ENCODE measurements around the gene IP6K2.
"Not testable (repeated sequence)": the region's sequence is repeated elsewhere in the genome, so short reads cannot be mapped to it uniquely, and the experiment has no call there.

The IP6K2 gene

DNA sequence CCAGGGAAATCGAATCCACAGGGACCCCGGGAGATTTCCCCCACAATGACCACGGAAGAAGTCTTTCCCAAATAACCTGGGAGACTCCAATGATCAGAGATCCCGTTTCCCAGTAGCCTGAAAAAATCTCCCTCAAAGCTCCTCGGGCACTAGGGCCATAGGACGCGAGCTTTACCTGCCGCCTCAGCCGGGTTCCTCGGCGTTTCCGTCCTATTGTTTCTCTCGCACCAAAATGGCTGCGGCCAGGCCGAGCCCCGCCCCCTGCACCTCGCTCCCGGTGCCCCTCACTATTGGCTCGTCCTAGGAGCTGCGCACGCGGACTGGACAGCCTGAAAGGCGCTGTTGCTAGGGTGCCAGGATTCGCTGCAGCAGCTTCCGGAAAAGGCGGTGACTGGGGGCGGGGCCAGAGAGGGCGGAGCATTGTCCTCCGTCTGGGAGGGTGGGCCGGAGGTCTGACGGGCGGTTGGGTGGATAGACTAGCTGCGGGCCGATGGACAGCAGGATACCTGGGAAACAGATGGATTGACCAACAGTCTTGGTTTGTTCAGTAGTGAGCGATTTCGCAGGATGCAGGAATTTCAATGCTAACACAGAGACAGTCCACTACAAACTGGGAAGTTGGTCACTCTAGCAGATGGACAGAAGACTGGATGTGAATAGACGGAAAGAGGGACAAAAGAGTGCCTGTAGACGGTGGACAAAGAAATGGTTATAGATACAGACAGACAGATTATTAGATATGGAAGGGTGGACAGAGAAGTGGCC, at the start of gene IP6K2:
Gene IP6K2 (minus strand): TSS at position 240 of the 765 bp plus-strand sequence. CDS start 21,930 bp downstream, outside the sequence.
- TF ChIP-seq CTCF (IDR thresholded peaks at IDR 0.05; ENCODE audit: low read depth, low read length): no peak
- peak within 1 kb of the TSS; percentile 89 for H3K4me3 ChIP-seq (ENCODE audit: low read depth, low read length)

- H3K4me3 ChIP-seq (ENCODE audit: low read depth, low read length): no peak overlapping the region
These were observed 48.4 kb upstream of the IP6K2 start for GRCh38 chr3:48765376-48765775.

GRCh38 chr3:48762816-48763215, 45.8 kb upstream of the IP6K2 start:
- no peak overlapping the region for H3K4me3 ChIP-seq (ENCODE audit: low read depth, low read length)
- TF ChIP-seq CTCF (IDR thresholded peaks at IDR 0.05; ENCODE audit: low read depth, low read length): no peak

More at GRCh38 chr3:48765376-48765775, 48.4 kb upstream of the IP6K2 start:
- no peak for TF ChIP-seq CTCF (IDR thresholded peaks at IDR 0.05; ENCODE audit: low read depth, low read length)

DNA sequence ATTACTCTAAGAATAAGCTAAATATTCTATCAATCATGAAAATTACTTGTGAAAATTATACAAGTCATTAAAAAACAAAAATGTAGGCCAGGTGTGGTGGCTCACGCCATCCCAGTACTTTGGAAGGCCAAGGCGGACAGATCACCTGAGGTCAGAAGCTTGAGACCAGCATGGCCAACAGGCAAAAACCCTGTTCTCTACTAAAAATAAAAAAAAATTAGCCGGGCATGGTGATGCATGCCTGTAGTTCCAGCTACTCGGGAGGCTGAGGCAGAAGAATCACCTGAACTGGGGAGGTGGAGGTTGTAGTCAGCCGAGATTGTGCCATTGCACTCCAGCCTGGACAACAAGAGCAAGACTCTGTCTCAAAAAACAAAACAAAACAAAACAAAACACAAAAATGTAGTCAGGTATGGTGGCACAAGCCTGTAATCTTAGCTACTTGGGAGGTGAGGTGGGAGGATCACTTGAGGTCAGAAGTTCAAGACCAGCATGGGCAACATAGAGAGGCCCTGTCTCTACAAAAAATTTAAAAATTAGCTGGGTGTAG, 43.0 kb upstream of the IP6K2 start:
- not testable (repeated sequence) for H3K4me3 ChIP-seq (ENCODE audit: low read depth, low read length)

DNA sequence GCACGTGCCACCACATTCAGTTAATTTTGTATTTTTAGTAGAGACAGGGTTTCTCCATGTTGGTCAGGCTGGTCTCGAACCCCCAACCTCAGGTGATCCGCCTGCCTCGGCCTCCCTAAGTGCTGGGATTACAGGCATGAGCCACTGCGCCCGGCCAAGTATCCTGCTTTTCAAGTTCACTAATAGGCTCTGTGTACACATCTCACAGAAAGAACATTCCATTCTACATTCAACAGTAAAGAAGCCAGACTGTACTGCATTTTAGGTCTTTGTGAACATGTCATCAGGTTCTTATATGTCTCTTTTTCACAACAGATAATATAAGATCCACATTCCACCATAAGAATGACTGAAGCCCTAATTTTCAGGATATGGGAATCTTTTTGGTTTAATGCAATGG, 42.5 kb upstream of the IP6K2 start:
- H3K4me3 ChIP-seq (ENCODE audit: low read depth, low read length): not testable (repeated sequence)

GRCh38 chr3:48759071-48759470, 42.0 kb upstream of the IP6K2 start:
- no peak for TF ChIP-seq CTCF (IDR thresholded peaks at IDR 0.05; ENCODE audit: low read depth, low read length)
- no peak overlapping the region for H3K4me3 ChIP-seq (ENCODE audit: low read depth, low read length)

GRCh38 chr3:48756640-48757039, 39.6 kb upstream of the IP6K2 start:
- TF ChIP-seq CTCF (IDR thresholded peaks at IDR 0.05; ENCODE audit: low read depth, low read length): no peak
- no peak overlapping the region for H3K4me3 ChIP-seq (ENCODE audit: low read depth, low read length)

DNA sequence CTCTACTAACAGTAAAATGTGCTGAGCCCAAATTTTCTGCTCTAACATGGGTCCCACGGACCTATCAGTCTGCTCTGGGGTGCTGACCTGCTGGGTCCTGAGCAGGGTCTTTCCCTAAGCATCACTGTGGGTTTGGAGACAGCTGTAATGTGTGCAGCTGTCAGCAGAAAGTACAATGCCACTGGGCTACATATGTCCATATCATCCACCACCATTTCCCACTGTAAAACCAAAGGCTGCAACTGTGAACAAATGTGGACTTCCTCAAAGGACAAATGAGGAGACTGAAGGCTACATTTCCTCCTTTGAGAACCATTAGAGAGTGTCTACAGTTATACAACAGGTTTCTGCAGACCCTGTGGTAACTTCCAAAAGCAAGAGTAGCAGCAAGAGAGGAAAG, 33.8 kb upstream of the IP6K2 start:
- no peak for TF ChIP-seq CTCF (IDR thresholded peaks at IDR 0.05; ENCODE audit: low read depth, low read length)
- H3K4me3 ChIP-seq (ENCODE audit: low read depth, low read length): no peak overlapping the region

All from WI38 (cell line).